Kidney (tissue), 14 donors: Measurements from ENCODE around the gene CD19. TPM values are rescaled to one million over a fixed set of nuclear protein-coding genes. Genes with fewer than 3 reads are reported as not detected.

ENCODE experiments used
- DNase-seq, 5 donors: peaks; one replicate each; pipeline ENCODE4 v3.0.0-alpha.2; 2013 to 2020
- FAIRE-seq: peaks from 2 replicates; lab custom pipeline; 2012; peaks lifted over from hg19 to GRCh38; lab: Jason Lieb, UNC
- H3K27ac ChIP-seq, 2 donors: one replicate each; pipeline ENCODE4 v1.7.0; 2013; ENCODE audit warnings: low read depth in 2 of 2, low read length in 2 of 2, inconsistent platforms in 1 of 2
- H3K27me3 ChIP-seq: one replicate; pipeline ENCODE4 v1.7.1; 2013; ENCODE audit warnings: low read length, inconsistent platforms; ENCODE audit not compliant: control insufficient read depth, insufficient read depth
- H3K36me3 ChIP-seq, 3 donors: one replicate each; pipeline versions ENCODE4 v1.7.0 to v1.7.1; 2013; ENCODE audit warnings: low read length in 3 of 3, control low read depth in 1 of 3, inconsistent platforms in 1 of 3; ENCODE audit not compliant: insufficient read depth in 3 of 3, control insufficient read depth in 2 of 3
- H3K4me1 ChIP-seq, 3 donors: one replicate each; pipeline versions ENCODE4 v1.7.0 to v1.7.1; 2013; ENCODE audit warnings: low read length in 3 of 3, inconsistent platforms in 1 of 3, low read depth in 1 of 3; ENCODE audit not compliant: control insufficient read depth in 2 of 3, insufficient read depth in 2 of 3
- H3K4me3 ChIP-seq, 3 donors: one replicate each; pipeline versions ENCODE4 v1.7.0 to v1.8.1; 2013; ENCODE audit warnings: low read length in 3 of 3, control low read depth in 1 of 3, inconsistent platforms in 1 of 3
- H3K9ac ChIP-seq, 3 donors: one replicate each; pipeline versions ENCODE4 v1.7.0 to v1.7.1; 2013; ENCODE audit warnings: low read length in 3 of 3, control low read depth in 1 of 3, inconsistent platforms in 1 of 3
- H3K9me3 ChIP-seq, 3 donors: one replicate each; pipeline versions ENCODE4 v1.7.0 to v1.7.1; 2013; ENCODE audit warnings: low read length in 3 of 3, control low read depth in 1 of 3, inconsistent platforms in 1 of 3; ENCODE audit not compliant: control insufficient read depth in 2 of 3, insufficient read depth in 1 of 3
- intact Hi-C: fragments of 100-400 bp; cut with DNase I; formaldehyde crosslinking; loops from one replicate; pipeline ENCODE4 v1.11.1; 2022
- polyA plus RNA-seq: library from polyadenylated mRNA; stranded (reverse); fragments of 350-450 nt; fragmentation: Illumina TruSeq; extraction: RNeasy Lipid Tissue Mini Kit (QIAGEN cat#74804); gene quantifications from one replicate; pipeline ENCODE4 v1.2.3, GENCODE V29; 2014; ENCODE audit warnings: low read depth, low replicate concordance; ENCODE audit not compliant: insufficient read depth
- total RNA-seq: library from RNA; stranded (reverse); fragmentation: NEBNext Ultra II Directional; extraction: Animal tissue kit (Norgen Biotek cat#: 25700); gene quantifications from one replicate; pipeline ENCODE4 v1.2.1, GENCODE V29; 2021
- TF ChIP-seq, protein P1 (sequence below): IDR thresholded peaks from 3 replicates; pipeline ENCODE4 v1.5.1; 2012; ENCODE audit warnings: mild to moderate bottlenecking, moderate library complexity, borderline replicate concordance; ENCODE audit not compliant: insufficient read depth; ENCODE audit errors: extremely low read depth
- donor health status: control.
- donor health status: control.
- donor health status: control.
- donor health status: control.
- donor health status: control.
- donor health status: DM: yes; HTN: yes; CAD: no.
- donor health status: Normal renal cell carcinoma (clear cell type).

Gene CD19
- total and polyA plus RNA-seq, 2 donors from 2014 or later: 0.47 to 2.6 TPM

DNA sequence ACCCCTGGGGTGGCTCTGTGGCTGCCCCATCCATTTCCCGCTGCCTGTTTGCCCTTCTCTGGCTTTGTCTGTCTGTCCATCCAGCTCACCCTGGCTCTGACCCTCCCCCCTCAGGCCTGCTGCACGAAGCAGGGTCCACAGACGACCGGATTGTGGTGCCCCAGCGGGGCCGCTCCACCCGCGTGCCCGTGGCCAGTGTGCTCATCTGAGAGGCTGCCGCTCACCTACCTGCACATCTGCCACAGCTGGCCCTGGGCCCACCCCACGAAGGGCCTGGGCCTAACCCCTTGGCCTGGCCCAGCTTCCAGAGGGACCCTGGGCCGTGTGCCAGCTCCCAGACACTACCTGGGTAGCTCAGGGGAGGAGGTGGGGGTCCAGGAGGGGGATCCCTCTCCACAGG, 52.3 kb downstream of the CD19 start:
- Histone ChIP-seq H3K4me1 (no peaks in the 10 kb centered on the region), H3K27ac (no peak overlapping the region), H3K27me3 (no peaks in the 10 kb centered on the region), H3K9me3 (peaks cover 0 to 6% (median 3%) of the 10 kb centered on the region in 3 donors), H3K9ac (no peak overlapping the region), H3K36me3 (peaks cover 4 to 35% (median 16%) of the 10 kb centered on the region in 3 donors), H3K4me3 (no peak overlapping the region)
- DNase-seq (no peak), FAIRE-seq (no peak)
- TF ChIP-seq, protein P1, sequence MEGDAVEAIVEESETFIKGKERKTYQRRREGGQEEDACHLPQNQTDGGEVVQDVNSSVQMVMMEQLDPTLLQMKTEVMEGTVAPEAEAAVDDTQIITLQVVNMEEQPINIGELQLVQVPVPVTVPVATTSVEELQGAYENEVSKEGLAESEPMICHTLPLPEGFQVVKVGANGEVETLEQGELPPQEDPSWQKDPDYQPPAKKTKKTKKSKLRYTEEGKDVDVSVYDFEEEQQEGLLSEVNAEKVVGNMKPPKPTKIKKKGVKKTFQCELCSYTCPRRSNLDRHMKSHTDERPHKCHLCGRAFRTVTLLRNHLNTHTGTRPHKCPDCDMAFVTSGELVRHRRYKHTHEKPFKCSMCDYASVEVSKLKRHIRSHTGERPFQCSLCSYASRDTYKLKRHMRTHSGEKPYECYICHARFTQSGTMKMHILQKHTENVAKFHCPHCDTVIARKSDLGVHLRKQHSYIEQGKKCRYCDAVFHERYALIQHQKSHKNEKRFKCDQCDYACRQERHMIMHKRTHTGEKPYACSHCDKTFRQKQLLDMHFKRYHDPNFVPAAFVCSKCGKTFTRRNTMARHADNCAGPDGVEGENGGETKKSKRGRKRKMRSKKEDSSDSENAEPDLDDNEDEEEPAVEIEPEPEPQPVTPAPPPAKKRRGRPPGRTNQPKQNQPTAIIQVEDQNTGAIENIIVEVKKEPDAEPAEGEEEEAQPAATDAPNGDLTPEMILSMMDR: no peak
- intact Hi-C loops: no loop called here

DNA sequence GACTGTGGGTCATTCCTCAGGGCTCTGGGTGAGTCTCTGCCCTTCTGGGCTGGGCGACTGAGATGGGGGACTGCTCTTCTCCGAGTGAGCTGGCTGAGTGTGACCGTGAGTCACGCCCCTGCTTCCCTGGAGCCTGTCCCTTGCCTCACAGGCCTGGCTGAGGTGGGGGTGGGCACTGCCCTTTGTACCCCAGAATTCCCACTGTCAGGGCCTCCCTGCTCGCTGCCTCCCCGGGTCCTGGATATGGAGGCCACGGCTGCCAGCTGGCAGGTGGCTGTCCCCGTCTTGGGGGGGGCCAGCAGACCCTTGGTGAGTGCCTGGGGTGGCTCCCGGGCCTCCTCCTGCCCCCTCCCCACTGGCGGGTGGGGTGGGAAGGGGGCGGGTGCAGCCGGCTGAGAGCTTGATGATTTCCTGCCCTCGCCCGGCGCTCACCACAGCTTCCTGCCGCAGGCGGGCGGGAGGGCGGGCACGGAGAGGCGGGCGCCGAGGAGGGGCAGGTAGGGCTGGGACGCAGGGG, 52.9 kb downstream of the CD19 start, which contains the start of gene LAT:
Gene LAT (plus strand): TSS at position 434 of the 517 bp plus-strand sequence. CDS start 366 bp downstream, outside the sequence.
- Histone ChIP-seq H3K27ac (no peak within 1 kb of the TSS), H3K9me3 (peaks cover 0 to 6% (median 3%) of the 10 kb centered on the region in 3 donors), H3K27me3 (no peaks in the 10 kb centered on the region), H3K4me1 (no peaks in the 10 kb centered on the region), H3K36me3 (peaks cover 4 to 35% (median 16%) of the 10 kb centered on the region in 3 donors), H3K4me3 (no peak within 1 kb of the TSS), H3K9ac (no peak within 1 kb of the TSS)
- DNase-seq (no peak), FAIRE-seq (no peak)
- TF ChIP-seq, protein P1: no peak
- intact Hi-C loops: no loop called here

DNA sequence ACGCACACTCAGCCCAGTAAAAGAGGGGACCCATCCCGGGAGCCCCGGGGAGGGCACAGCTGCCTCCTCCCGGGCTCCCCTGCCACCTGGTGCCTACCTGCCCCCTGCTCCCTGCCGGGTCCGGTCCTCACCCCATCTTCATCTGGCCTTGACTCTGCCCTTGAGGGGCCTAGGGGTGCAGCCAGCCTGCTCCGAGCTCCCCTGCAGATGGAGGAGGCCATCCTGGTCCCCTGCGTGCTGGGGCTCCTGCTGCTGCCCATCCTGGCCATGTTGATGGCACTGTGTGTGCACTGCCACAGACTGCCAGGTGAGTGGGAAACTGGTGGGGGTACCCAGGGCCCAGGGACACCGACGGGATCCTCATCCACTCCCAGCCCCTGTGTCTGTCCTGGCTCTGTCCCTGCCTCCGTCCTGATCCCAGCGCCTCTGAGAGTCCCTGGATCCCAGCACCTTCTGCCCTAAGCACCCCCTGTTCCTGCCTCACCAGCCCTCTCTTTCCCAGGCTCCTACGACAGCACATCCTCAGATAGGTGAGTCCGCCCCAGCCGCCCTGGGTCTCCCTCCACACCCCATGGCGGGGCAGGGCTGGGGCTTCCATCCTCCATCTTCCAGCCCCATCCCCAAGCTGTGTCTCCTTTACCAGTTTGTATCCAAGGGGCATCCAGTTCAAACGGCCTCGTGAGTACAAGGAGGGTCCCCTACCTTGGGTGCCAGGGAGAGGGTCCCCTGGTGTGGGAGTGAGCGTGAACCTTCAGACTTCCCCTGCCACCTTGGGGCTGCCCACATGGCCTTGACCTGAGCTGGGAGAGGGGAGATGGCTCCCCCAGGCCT, 53.7 kb downstream of the CD19 start:
- Histone ChIP-seq H3K36me3 (peaks cover 4 to 35% (median 16%) of the 10 kb centered on the region in 3 donors), H3K4me3 (no peak overlapping the region), H3K27ac (no peak overlapping the region), H3K9me3 (peaks cover 0 to 6% (median 3%) of the 10 kb centered on the region in 3 donors), H3K9ac (no peak overlapping the region), H3K4me1 (no peaks in the 10 kb centered on the region), H3K27me3 (no peaks in the 10 kb centered on the region)
- intact Hi-C loops: no loop called here
- TF ChIP-seq, protein P1: no peak
- no peak for DNase-seq
- FAIRE-seq: no peak
